ENCODE measurements around the gene MYH15.

Gene MYH15

DNA sequence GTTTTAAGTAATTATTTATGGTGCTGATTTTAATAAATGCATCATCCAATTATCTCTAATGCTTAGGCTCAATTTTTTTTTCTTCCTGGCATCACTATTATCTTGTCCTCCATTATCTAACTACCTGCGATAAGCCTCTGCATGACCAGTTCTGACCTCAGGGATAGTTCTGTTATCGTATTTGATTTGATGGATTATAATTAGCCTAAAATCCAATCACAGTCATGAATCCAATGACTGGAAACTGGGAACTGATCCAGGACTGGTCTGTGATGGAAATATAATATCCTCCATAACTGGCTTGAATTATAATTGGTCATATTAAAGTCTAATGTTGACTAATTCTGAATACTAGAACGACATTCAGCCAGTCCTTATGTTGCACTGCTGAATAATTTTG, 1.1 kb downstream of the MYH15 start:
- Mint-ChIP-seq H3K27me3 (ENCODE audit: low read depth) (no peaks in the 10 kb centered on the region), H3K4me1 (peaks cover 9% of the 10 kb centered on the region), H3K36me3 (ENCODE audit: low read depth) (no peaks in the 10 kb centered on the region), H3K27ac (no peak overlapping the region), H3K9me3 (no peaks in the 10 kb centered on the region), H3K4me3 (no peak overlapping the region)
- TF ChIP-seq, protein P1, sequence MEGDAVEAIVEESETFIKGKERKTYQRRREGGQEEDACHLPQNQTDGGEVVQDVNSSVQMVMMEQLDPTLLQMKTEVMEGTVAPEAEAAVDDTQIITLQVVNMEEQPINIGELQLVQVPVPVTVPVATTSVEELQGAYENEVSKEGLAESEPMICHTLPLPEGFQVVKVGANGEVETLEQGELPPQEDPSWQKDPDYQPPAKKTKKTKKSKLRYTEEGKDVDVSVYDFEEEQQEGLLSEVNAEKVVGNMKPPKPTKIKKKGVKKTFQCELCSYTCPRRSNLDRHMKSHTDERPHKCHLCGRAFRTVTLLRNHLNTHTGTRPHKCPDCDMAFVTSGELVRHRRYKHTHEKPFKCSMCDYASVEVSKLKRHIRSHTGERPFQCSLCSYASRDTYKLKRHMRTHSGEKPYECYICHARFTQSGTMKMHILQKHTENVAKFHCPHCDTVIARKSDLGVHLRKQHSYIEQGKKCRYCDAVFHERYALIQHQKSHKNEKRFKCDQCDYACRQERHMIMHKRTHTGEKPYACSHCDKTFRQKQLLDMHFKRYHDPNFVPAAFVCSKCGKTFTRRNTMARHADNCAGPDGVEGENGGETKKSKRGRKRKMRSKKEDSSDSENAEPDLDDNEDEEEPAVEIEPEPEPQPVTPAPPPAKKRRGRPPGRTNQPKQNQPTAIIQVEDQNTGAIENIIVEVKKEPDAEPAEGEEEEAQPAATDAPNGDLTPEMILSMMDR (IDR thresholded peaks at IDR 0.05; ENCODE audit: unreplicated experiment in 3 of 3), result no peak

DNA sequence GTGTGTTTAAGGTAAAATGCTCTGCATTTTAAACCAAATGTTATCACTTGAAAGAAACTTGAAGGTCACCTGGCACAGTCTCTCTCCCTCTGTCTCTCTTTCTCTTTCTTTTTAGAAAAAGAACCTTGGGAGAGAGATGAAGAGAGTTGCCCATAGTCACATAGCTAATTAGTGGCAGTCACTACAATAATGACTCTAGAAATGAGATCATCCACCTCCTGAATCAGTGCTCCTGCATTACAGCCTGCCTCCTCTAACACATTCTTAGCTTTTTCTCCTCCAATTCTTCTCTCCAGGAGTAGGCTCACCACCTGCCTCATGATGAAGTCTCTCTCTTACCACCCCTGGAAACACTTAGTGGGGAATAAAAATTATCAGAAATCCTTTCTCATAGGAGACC, 2.5 kb downstream of the MYH15 start:
- Mint-ChIP-seq H3K9me3 (no peaks in the 10 kb centered on the region), H3K4me1 (peaks cover 9% of the 10 kb centered on the region), H3K4me3 (no peak overlapping the region)

DNA sequence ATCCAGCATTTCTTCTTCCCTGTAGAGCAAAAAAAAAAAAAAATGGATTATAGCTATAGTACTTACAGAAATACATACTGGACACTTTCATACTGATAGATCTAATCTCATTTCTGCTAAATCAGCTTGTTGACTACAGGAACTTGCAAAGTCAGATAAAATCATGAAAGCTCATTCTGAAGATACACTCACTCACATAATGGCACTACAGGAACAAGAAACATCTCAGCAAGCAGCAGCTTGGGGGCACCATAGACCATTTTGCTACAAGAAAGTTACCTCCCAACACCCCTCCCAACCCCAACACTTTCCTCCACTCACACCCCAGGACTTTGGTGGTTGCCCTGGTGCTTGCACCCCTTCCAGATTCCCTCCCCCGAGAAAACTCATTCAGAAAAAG, 4.6 kb downstream of the MYH15 start:
- Mint-ChIP-seq H3K27me3 (ENCODE audit: low read depth) (no peaks in the 10 kb centered on the region), H3K36me3 (ENCODE audit: low read depth) (no peaks in the 10 kb centered on the region), H3K27ac (no peak overlapping the region), H3K4me1 (peaks cover under 1% of the 10 kb centered on the region), H3K4me3 (no peak overlapping the region), H3K9me3 (no peaks in the 10 kb centered on the region)
- TF ChIP-seq, protein P1 (IDR thresholded peaks at IDR 0.05; ENCODE audit: unreplicated experiment in 3 of 3), result no peak

More for the DNA sequence above, 2.5 kb downstream of the MYH15 start:
- no peak overlapping the region for H3K27ac Mint-ChIP-seq
- H3K36me3 Mint-ChIP-seq (ENCODE audit: low read depth), result no peaks in the 10 kb centered on the region
- TF ChIP-seq, protein P1 (IDR thresholded peaks at IDR 0.05; ENCODE audit: unreplicated experiment in 3 of 3), result no peak
- H3K27me3 Mint-ChIP-seq (ENCODE audit: low read depth), result no peaks in the 10 kb centered on the region

DNA sequence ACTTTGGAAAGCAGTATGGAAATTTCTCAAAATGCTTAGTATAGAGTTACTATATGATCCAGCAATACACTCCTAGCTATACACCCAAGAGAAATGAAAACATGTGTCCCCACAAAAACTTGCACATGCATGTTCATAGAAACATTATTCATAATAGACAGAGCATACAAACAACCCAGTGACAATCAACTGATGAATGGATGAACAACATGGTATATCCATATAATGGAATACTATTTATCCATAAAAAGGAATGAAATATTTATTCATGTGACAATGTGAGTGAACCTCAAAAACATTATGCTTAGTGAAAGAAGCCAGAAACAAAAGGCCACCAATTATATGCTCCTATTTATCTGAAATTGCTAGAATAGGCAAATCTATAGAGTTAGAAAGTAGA, 6.7 kb downstream of the MYH15 start:
- no peaks in the 10 kb centered on the region for H3K9me3 Mint-ChIP-seq
- H3K27me3 Mint-ChIP-seq (ENCODE audit: low read depth), result no peaks in the 10 kb centered on the region
- TF ChIP-seq, protein P1 (IDR thresholded peaks at IDR 0.05; ENCODE audit: unreplicated experiment in 3 of 3), result no peak
- H3K4me1 Mint-ChIP-seq, result no peaks in the 10 kb centered on the region
- H3K4me3 Mint-ChIP-seq, result no peak overlapping the region
- H3K27ac Mint-ChIP-seq, result no peak overlapping the region
- no peaks in the 10 kb centered on the region for H3K36me3 Mint-ChIP-seq (ENCODE audit: low read depth)

DNA sequence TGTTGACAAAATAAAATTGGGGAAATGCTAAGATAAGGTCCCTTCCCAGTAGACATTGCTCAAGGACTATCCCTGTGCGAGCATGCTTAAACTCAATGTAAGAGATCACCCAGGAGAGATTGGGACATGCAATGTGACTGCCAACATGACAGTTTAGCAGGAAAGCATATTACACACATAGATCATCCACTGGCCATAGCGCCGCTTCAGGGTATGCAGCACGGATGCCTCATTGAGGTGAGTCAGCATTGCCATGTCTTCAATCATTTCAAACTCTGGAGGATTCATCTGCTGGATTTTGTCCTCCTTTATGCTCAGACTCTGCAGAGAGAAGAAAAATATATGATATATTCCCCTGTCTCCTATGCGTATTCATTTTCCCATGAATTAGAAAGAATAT, 8.9 kb downstream of the MYH15 start:
- TF ChIP-seq, protein P1 (IDR thresholded peaks at IDR 0.05; ENCODE audit: unreplicated experiment in 3 of 3), result no peak
- H3K27ac Mint-ChIP-seq, result no peak overlapping the region
- no peaks in the 10 kb centered on the region for H3K9me3 Mint-ChIP-seq
- H3K4me3 Mint-ChIP-seq, result no peak overlapping the region
- H3K36me3 Mint-ChIP-seq (ENCODE audit: low read depth), result no peaks in the 10 kb centered on the region
- H3K27me3 Mint-ChIP-seq (ENCODE audit: low read depth), result no peaks in the 10 kb centered on the region
- no peaks in the 10 kb centered on the region for H3K4me1 Mint-ChIP-seq

DNA sequence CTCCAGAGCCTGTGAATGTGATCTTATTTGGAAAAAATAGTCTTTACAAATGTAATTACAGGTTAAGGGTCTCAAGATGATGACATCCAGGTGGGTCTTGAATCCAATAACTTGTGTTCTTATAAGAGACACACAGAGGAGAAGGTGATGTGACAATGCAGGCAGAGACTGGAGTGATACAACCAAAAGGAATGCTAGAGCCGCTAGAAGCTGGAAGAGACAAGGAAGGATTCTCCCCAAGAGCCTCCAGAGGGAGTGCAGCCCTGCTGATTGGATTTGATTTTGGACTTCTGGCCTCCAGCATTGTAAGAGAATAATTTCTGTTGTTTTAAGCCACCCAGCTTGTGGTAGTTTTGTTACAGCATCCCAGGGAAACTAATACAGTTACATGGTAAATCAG, 9.7 kb downstream of the MYH15 start:
- no peaks in the 10 kb centered on the region for H3K36me3 Mint-ChIP-seq (ENCODE audit: low read depth)
- no peak overlapping the region for H3K4me3 Mint-ChIP-seq
- H3K27me3 Mint-ChIP-seq (ENCODE audit: low read depth), result no peaks in the 10 kb centered on the region
- TF ChIP-seq, protein P1 (IDR thresholded peaks at IDR 0.05; ENCODE audit: unreplicated experiment in 3 of 3), result no peak
- H3K27ac Mint-ChIP-seq, result no peak overlapping the region
- no peaks in the 10 kb centered on the region for H3K9me3 Mint-ChIP-seq
- peaks cover 6% of the 10 kb centered on the region for H3K4me1 Mint-ChIP-seq

Measured in nephron (organoid).